GM12872 (cell line): ENCODE results near the gene PRAMEF4.
"Not testable (repeated sequence)": the region's sequence is repeated elsewhere in the genome, so short reads cannot be mapped to it uniquely, and the experiment has no call there.

Source experiments
- CTCF ChIP-seq: IDR thresholded peaks from 3 replicates; pipeline ENCODE4 v1.5.1; 2011; ENCODE audit warnings: low read depth, mild to moderate bottlenecking, low read length, moderate library complexity; ENCODE audit not compliant: insufficient read depth

PRAMEF4 gene

GRCh38 chr1:12886101-12886500, at the start of gene PRAMEF4:
Gene PRAMEF4 (minus strand): TSS chr1:12886201. CDS start chr1:12883394, 2,807 bp downstream.
- TF ChIP-seq CTCF = not testable (repeated sequence)

- TF ChIP-seq CTCF = not testable (repeated sequence)
These were observed 30.3 kb upstream of the PRAMEF4 start, which contains the start of gene PRAMEF7 for GRCh38 chr1:12916310-12916709. Gene PRAMEF7 (plus strand): TSS chr1:12916610. CDS start chr1:12917693, 1,083 bp downstream.

- not testable (repeated sequence) for TF ChIP-seq CTCF
These were observed 12.2 kb upstream of the PRAMEF4 start, which contains the start of gene PRAMEF10 for GRCh38 chr1:12898170-12898569. Gene PRAMEF10 (minus strand): TSS chr1:12898270. CDS start chr1:12895847, 2,423 bp downstream.

- TF ChIP-seq CTCF = not testable (repeated sequence)
These were observed 29.2 kb downstream of the PRAMEF4 start, which contains the start of gene PRAMEF2 for GRCh38 chr1:12856786-12857185. Gene PRAMEF2 (plus strand): TSS chr1:12857086. CDS start chr1:12859010, 1,924 bp downstream.

GRCh38 chr1:12851779-12852178, 34.2 kb downstream of the PRAMEF4 start:
- no peak for TF ChIP-seq CTCF

GRCh38 chr1:12848620-12849019, 37.4 kb downstream of the PRAMEF4 start, which contains the start of gene HNRNPCL1:
Gene HNRNPCL1 (minus strand): TSS chr1:12848720. CDS start chr1:12848289, 431 bp downstream.
- not testable (repeated sequence) for TF ChIP-seq CTCF

GRCh38 chr1:12831310-12831709, 54.7 kb downstream of the PRAMEF4 start, which contains the start of gene PRAMEF11:
Gene PRAMEF11 (minus strand): TSS chr1:12831410. CDS start chr1:12828789, 2,621 bp downstream.
- not testable (repeated sequence) for TF ChIP-seq CTCF
